Mononuclear cell (primary cell): ENCODE data around the gene CTPS1. TPM values are rescaled to one million over a fixed set of nuclear protein-coding genes. Genes with fewer than 3 reads are reported as not detected.

Source experiments
- H3K27me3 ChIP-seq: 2 replicates; pipeline ENCODE4 v1.6.0; 2011; ENCODE audit warnings: low read length, control low read depth; ENCODE audit not compliant: insufficient read depth
- H3K4me1 ChIP-seq: 2 replicates; pipeline ENCODE4 v1.5.1; 2011; ENCODE audit warnings: mild to moderate bottlenecking, low read length, control low read depth; ENCODE audit not compliant: insufficient read depth
- H3K4me3 ChIP-seq: 2 replicates; pipeline ENCODE4 v1.5.1; 2011; ENCODE audit warnings: mild to moderate bottlenecking, low read length, moderate library complexity
- H3K9me3 ChIP-seq: 2 replicates; pipeline ENCODE4 v1.5.1; 2011; ENCODE audit warnings: low read depth, mild to moderate bottlenecking, control low read depth, low read length
- total RNA-seq: library from RNA; depleted of rRNA; stranded (reverse); fragments of >200 nt; gene quantifications from one replicate; pipeline ENCODE4 v1.2.3, GENCODE V29; 2012

Gene CTPS1
- total RNA-seq, 1 donor: 26.1 TPM

- no peaks in the 10 kb centered on the region for H3K9me3 ChIP-seq
- H3K4me1 ChIP-seq: no peaks in the 10 kb centered on the region
- H3K27me3 ChIP-seq: no peaks in the 10 kb centered on the region
- no peak overlapping the region for H3K4me3 ChIP-seq
Measured at GRCh38 chr1:41020654-41021053, 41.2 kb downstream of the CTPS1 start.

- no peaks in the 10 kb centered on the region for H3K9me3 ChIP-seq
- no peak within 1 kb of the TSS for H3K4me3 ChIP-seq
- H3K4me1 ChIP-seq: peaks cover 5% of the 10 kb centered on the region
- H3K27me3 ChIP-seq: no peaks in the 10 kb centered on the region
Measured at GRCh38 chr1:41021526-41022308, 42.2 kb downstream of the CTPS1 start, which contains the start of gene SLFNL1. TSS of gene SLFNL1 (minus strand) at chr1:41021725. CDS start at chr1:41020660, 1,065 bp downstream.

GRCh38 chr1:41022424-41022823, 42.9 kb downstream of the CTPS1 start:
- Histone ChIP-seq H3K4me3 (no peak overlapping the region), H3K4me1 (peaks cover 5% of the 10 kb centered on the region), H3K27me3 (no peaks in the 10 kb centered on the region), H3K9me3 (no peaks in the 10 kb centered on the region)

DNA sequence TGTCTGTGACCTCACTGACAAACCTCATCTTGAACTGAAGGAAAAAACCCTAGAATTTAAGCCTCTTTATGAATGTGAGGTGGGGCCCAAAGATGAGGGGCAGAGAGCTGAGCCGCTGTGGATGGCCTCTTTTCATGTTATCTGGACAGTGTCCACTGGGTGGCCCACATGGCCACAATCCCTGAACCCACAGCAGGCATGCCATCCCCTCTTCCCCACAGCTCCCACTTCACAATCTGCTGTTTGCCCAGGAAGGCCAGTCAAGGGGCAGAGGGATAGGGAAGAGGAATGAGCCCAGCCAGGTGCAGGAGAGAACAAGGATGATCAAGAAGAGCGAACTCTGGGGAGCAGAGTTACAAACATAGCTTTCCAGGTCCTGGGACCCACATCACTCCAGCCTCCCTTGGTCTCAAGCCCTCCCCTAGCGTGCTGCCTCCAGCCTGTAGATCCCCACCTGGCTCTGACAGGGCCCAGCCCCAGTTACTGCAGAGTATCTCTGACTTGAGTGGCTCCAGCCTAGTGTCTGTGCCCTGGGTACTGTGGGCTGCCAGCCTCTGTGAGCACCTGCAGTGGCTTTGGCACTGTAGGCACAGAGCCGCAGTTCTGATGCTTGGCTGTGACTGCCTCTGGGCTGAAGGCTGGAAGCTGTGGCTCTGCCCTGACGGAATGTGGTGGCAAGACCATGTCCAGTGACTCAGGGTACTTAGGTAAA, 43.9 kb downstream of the CTPS1 start:
- no peaks in the 10 kb centered on the region for H3K9me3 ChIP-seq
- no peaks in the 10 kb centered on the region for H3K27me3 ChIP-seq
- no peak overlapping the region for H3K4me3 ChIP-seq
- H3K4me1 ChIP-seq: peaks cover 5% of the 10 kb centered on the region

- Histone ChIP-seq H3K4me1 (peaks cover 5% of the 10 kb centered on the region), H3K27me3 (no peaks in the 10 kb centered on the region), H3K4me3 (no peak overlapping the region), H3K9me3 (no peaks in the 10 kb centered on the region)
Measured at GRCh38 chr1:41024953-41025352, 45.5 kb downstream of the CTPS1 start.

DNA sequence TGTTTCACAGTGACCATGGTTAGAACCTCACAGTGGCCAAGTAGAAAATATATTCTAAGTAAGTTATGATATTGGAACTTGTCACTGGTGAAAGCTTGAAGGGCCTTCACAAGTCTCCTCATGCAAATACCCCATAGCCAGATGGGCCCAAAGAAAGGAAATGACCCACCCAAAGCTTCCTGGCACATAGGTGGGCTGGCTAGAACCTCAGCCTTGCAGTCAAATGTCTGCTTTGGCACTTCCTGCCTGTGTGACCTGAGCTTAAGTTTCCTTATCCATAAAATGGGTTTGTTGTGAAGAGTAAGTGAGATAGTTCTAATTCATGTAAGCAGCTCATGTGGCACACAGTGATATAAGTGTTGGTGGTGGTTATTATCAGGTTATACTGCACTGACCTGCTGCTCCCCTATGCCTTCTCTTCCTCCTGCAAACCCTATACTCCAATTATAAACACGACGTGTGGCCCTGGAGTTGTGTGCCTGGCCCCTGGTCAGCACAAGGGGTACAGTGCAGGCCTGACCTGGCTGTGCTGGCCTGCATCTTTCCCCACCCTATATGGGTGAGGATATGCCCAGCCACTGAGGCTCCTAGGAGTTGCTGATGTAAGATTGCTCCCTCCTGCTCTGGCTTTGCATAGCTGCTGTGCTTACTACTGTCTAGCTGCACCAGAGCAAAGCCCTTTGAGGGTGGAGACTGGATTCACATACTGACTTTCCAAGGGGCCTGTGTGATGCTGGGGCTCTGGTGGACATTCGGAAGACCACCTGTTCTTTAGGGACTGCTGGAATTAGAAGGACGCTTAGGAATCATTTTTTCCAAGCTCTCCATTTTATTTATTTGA, 46.7 kb downstream of the CTPS1 start:
- Histone ChIP-seq H3K9me3 (no peaks in the 10 kb centered on the region), H3K27me3 (no peaks in the 10 kb centered on the region), H3K4me3 (no peak overlapping the region), H3K4me1 (peaks cover 5% of the 10 kb centered on the region)

- Histone ChIP-seq H3K4me3 (no peak overlapping the region), H3K9me3 (no peaks in the 10 kb centered on the region), H3K27me3 (no peaks in the 10 kb centered on the region), H3K4me1 (peaks cover 5% of the 10 kb centered on the region)
Measured at GRCh38 chr1:41028034-41028642, 48.6 kb downstream of the CTPS1 start.

DNA sequence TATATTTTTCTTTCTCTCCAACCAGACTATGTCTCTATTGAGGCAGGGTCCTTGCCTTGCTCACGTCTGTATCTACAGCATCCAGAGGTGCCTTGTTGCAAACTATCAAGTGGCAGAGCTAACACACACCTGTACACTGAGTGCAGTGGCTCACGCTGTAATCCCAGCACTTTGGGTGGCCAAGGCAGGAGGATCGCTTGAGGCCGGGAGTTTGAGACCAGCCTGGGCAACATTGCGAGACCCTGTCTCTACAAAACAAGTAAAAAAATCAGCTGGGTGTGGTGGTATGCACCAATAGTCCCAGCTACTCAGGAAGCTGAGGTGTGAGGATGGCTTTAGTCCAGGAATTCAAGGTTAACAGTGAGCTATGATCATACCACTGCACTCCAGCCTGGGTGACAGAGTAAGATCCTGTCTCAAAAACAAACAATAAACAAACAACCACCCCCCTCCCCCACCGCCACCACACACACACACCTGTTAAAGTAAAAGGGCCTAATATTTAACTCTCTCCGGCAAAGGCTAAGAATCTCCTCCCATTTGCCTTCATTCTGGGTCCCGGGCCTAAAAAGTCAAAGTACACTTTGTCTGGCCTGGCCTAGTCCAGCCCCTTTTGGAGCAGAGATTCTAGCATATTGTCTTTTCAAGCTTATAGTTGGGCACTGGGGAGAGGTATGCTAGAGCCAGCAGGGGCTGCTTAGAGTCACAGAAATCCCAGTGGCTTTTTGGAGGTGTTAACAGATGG, 51.5 kb downstream of the CTPS1 start:
- Histone ChIP-seq H3K27me3 (no peaks in the 10 kb centered on the region), H3K4me1 (peaks cover 3% of the 10 kb centered on the region), H3K9me3 (no peaks in the 10 kb centered on the region), H3K4me3 (no peak overlapping the region)

- H3K9me3 ChIP-seq: no peaks in the 10 kb centered on the region
- no peak overlapping the region for H3K4me3 ChIP-seq
- no peaks in the 10 kb centered on the region for H3K27me3 ChIP-seq
- H3K4me1 ChIP-seq: no peaks in the 10 kb centered on the region
Measured at GRCh38 chr1:41032147-41032546, 52.7 kb downstream of the CTPS1 start.

GRCh38 chr1:41033272-41033671, 53.8 kb downstream of the CTPS1 start:
- no peaks in the 10 kb centered on the region for H3K27me3 ChIP-seq
- H3K9me3 ChIP-seq: no peaks in the 10 kb centered on the region
- no peak overlapping the region for H3K4me3 ChIP-seq
- no peaks in the 10 kb centered on the region for H3K4me1 ChIP-seq

DNA sequence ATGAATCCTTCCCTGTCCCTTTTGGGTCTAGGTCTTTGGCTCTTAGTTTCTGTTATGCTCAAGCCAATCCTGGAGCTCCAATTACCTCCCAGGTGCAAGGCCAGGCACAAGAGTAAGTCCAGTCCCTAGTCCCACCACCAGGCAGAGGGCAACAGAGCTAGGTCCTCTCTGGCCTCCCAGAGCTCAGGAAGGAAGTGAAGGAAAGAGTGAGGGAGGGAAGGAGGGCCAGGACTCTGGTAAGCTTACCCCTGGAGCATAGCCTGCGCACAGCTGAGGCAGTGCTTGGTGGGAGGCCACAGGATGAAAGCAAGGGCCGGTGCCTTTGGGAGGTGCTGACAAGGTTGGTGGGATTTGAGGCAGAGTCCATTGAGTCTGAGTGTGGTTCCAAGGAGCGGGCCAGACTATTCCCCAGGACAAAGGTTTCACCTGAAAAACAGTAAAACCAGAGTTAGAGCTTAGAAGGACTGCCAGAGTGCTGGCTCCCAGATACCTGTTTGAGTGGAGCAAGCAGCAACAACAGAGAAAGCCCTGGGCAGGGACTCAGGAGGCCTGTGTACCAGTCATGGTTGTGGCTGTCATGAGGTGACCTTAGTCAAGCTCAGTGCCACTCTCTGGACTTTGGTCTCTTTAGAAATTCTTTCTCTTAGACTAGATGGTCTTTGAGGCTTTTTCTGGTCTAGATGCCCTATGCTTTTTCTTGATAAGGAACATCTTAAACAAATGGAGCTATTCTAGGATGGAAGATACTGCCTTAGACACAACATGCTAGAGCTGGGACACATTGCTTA, 57.8 kb downstream of the CTPS1 start:
- Histone ChIP-seq H3K9me3 (no peaks in the 10 kb centered on the region), H3K27me3 (no peaks in the 10 kb centered on the region), H3K4me3 (no peak overlapping the region), H3K4me1 (no peaks in the 10 kb centered on the region)

DNA sequence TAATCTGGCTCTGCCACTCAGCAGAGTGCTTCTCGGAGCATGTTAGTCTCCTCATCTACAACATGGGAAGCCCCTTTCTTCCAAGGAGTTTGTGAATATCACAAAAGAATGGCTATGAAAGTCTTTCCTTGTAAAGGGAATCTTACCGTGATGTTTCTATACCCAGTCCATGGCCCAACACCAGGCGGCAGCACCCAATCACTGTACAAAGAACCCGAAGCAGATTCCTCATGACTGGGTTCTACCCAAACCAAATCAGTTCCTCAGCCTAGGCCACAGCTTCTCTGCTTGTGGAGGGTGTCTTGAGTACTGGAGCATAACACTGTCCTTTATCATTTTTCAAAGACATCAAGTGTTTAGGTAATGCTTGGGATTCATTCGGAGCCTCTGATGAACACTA, 58.6 kb downstream of the CTPS1 start:
- H3K4me3 ChIP-seq: no peak overlapping the region
- no peaks in the 10 kb centered on the region for H3K9me3 ChIP-seq
- H3K4me1 ChIP-seq: no peaks in the 10 kb centered on the region
- no peaks in the 10 kb centered on the region for H3K27me3 ChIP-seq

DNA sequence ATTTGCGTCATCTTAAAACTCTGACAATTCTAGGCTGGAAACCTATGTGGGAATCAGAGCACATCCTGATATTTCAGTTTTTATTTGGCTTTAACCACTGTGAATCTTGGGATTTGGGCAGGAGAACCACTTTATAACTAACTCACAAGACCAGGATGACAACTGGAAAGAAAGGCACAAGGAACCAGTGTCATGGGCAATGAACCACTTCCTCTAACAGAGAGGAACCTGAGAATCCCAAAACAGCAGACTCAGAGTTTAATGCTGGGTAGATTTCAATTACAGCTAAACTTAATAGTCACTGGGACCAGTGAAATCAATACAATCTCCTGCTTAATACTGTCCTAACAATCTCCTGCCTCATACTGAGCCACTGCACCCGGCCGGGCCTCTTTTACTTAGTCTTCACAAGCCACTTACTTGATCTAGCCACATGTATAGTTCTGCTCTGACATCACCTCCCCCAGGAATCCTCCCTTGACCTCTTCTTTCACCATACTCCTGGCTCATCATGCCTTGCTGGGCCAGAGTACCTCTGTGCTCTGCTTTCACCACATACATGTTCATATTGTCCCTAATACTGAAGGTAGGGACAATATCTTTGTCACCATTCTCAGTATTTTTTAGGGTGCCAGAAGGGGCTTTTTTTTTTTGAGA, 62.2 kb downstream of the CTPS1 start:
- Histone ChIP-seq H3K9me3 (no peaks in the 10 kb centered on the region), H3K4me3 (no peak overlapping the region)

More for the DNA sequence above, 62.2 kb downstream of the CTPS1 start:
- no peaks in the 10 kb centered on the region for H3K4me1 ChIP-seq
- H3K27me3 ChIP-seq: no peaks in the 10 kb centered on the region
